GM18526 (cell line): Measurements from ENCODE around the gene FLNB.

Experiments used
- POLR2A ChIP-seq: IDR thresholded peaks from 3 replicates; pipeline ENCODE4 v1.6.1; 2011; ENCODE audit not compliant: insufficient read length; ENCODE audit errors: extremely low read depth

FLNB gene

DNA sequence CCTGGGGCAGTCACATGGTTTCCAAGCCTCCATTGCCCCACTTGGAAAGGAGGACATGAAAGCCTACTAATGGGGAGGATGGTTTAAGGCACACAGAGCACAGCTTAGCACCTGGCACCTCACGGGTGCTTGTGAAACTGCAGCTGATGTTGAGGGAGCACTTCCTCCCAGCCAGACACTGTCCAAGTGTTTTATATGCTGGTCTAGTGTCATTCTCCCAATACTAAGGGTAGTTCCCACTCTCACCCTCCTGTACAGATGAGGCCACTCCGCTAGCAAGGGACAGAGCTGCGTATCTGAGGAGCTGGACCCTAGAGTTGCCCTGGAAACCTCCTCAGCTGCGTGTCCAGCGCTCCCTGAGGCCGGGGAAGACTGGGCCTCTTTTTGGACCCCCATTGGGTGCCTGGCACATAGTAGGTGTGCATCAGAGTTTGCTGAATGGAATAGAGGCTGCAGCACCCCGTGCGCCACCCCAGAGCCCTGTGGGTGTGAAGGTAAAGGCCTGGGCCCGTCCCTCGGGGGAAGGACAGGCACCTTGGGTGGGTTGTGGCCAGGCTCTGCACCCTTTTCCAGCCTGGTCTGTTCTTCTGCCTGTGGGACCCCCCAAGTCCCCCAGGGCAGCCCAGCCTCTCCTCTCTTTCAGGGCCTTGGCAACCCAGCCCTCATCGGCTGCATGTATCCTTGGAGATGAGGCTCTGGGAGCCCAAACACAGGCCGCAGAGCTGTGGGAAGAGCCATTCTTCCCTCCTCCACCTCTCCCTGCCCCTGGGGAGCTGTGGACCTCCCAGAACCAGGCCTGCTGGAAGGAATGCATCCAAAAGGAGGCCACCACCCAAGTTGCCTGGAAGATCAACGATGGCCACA is 171.2 kb downstream of the FLNB start:
- no peak for TF ChIP-seq POLR2A

DNA sequence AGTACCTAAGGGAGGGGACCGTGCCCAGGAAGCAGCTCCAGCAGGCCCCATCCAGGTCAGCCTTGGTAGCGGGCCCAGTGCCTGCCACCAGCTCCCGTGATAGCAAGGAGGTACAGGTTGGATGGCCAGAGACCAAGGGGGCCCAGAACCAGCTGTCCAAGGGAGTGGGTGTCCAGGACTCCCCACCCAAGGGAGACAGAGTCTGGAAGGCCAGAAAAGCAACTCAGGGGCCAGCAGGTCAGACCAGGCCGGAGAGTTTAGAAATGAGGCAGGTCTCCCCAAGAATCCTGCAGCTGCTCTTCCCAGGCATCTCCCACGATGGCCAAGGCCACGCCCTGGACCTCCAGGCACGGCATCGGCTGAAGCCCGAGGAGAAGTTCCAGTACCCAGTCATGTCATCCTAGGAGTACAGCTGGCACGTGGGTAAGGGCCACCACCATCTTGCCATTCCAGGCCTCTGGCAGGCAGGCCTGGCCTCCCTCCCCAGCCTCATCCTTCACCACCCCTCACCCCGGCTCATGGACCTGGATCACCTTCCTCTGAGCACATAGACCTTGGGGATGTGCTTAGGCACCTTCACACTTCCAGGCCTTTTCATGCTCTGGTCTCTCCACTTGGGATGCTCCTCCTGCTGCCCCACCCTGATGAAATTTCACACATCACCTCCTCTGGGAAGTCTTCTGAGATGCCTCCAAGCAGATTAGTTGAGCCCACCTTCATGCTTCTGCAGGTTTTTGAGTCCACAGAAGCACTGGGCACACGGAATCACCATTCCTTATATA is 172.1 kb downstream of the FLNB start:
- no peak for TF ChIP-seq POLR2A

DNA sequence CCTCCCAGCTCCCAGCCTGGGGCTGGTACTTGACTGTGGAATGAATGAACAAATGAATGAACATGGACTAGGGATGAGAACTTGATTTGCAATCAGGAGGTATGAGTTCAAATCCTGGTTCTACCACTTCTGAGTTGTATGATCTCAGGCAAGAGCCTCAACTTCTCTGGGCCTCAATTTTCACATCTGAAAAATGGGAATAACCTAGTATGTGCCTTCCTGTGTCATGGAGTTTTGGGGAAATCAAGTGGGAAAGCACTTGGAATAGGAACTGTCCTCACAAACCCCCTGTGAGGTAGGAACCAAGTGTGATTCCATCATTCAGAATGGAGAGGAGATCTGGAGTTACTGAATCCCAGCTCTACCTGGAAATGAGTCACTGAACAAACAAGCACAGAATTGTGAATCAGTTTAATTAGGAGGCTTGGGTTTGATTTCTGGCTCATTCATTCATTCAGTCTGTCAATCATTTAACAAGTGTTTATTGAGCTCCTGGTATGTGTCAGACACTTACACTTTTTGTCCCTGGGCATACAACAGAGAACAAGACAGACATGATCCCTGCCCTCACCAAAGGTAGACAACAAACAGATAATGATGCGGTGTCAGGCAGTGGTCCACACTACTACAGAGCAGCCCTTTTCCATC is 172.8 kb downstream of the FLNB start:
- no peak for TF ChIP-seq POLR2A

DNA sequence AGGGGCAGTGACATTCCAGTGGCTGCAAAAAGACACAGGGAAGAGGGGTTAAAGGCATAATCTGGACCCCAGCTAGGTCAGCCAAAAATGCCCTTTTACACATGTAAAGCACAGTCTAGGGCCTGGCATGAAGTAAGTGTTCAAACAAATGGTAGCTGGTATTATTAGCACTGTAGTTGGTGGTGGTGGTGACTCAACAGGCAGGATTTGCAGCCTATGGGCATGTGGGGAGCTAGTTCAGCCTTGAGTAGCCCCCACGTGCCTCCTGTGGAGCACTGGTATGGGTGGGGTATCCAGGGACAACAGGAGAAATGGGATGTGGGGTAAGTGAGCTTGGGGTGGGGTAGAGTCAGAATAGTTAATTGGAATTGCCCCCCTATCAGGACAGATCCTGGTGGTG is 175.0 kb downstream of the FLNB start:
- no peak for TF ChIP-seq POLR2A

DNA sequence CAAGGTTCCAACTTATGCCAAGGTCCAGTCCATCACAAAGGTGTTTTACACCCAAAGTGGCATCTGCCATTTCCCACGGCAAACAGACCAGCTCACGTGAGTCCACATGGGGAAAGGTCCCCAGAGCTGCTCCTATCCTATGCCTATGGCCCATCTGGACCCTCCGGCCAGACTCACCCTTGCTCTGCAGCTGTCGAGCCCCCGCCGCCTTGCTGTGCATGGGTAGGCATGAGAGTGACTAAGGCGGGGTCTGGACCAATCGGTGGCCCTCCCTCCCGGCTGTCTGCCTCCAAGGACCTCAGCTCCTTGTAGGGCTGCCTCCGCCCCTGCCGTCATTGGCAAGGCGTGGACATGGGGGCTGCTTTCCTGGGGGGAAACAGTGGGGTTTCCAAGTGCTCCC is 175.7 kb downstream of the FLNB start:
- TF ChIP-seq POLR2A: no peak

DNA sequence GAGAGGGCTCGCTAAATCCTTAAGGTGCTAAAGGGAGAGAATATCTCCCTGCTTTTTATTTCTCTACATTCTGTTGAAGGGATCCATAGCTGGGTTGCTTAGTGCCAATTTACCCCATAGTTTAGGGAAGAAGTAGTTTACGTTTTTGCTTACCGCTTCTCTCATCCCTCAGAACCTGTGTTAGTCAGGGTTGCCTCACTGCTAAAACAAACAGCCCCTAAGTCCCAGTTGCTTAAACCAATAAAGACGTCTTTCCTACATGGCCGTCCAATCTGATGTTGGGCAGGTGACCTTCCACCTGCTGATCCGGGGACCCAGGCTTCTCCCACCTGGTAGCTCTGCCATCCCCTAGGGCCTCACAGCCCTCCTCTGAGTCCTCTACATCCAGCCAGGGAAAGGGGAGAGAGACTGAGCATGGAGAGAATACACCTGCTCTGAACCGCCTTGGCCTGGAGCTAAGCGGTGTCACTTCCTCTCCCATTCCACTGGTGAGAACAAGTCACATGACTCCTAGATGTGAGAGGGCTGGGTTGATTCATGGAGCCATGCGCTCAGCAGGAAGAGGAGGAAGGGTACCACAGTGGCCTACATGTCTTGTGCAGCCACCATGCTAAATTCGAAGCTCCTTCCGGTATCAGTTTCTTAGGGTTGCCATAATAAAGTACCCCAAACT is 176.2 kb downstream of the FLNB start:
- TF ChIP-seq POLR2A: no peak

DNA sequence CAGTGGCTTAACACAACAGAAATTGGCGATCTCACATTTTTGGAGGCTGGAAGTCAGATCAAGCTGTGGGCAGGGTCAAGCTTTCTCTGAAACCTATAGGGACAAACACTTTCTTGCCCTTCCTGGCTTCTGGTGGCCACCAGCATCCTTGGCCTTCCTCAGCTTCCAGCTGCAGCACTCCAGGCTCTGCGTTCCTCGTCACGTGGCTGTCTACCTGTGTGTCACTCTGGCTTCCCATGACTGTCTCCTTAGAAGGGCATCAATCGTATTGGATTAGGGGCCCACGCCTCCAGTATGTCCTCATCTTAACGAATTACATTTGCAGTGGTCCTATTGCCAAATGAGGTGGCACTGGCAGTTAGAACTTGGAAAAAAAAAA is 176.7 kb downstream of the FLNB start:
- TF ChIP-seq POLR2A: no peak

DNA sequence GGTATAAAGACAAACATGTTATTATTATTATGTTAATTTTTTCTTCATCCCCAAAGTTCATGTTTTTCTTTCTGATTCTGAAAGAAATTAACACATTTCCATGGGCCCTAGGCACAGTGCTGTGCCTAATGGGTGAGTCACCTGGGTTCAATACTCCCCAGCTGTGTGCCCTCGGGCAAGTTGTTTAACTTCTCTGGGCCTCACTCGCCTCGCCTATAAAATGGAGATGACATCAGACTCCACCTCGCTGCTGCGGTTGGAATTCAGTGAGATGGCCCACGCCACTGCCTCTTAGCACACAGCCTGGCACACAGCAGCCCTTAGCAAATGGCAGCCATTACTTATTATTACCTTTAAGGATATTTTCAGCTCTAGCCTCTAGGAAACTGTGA is 179.9 kb downstream of the FLNB start:
- no peak for TF ChIP-seq POLR2A

DNA sequence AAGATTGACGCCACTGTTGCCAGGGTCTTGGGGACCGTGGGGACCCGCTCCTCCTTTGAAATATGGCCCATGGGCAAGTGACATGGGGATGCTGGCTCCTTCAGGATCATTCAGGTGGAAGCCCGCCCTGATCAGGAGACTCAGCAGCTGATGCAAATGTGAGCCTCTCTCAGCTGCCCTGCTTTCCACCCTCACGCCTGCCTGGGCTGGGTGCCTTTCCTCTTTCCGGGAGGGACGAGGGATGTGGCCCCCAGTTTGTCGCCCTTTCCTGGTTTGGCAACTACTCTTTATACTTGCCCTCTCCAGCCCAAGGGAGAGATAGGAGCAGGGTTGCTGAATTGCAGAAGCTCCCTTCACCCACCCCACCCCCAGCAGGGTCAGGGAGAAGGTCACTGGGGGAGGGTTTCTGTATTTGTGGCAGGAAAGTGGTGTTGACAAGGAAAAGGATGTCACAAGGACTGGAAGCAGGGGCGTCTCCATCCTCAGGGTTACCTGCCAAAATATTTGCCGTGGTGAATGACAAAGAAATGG is 180.8 kb downstream of the FLNB start:
- TF ChIP-seq POLR2A: no peak

DNA sequence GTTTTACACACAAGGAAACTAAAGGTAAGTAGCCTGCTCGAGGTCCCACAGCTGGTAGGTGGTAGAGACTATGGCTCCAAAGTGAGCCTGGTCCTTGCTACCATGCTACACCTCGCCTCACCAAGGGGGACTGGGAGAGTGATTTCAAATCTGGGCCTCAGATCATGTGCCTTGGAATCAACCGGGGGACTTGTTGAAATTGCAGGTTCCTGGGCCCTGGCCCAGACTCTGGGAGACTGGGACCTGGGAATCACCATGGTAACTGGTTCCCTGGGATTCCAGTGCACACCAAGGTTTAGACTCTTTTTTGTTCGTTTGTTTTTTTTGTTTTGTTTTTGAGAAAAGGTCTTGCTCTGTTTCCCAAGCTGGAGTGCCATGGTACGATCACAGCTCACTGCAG is 181.5 kb downstream of the FLNB start:
- TF ChIP-seq POLR2A: no peak

DNA sequence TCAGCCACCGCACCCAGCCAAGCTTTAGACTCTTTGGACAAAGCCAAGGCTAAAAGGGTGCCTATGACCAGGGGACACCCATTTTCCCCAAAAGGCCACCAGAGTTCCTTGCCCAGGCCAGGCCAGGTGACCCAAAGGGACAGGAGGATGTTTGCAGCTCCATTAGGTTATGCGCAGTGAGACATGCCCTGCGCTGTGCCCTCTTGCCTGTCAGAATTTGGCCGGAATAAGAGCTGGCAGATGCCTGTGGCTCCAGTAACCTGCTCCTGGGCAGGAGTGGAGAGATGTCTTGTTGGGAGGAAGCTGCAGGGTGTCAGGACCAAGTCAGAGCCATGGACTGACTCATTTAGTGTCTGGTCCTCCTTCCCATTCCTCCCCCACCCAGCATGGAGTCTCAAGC is 182.1 kb downstream of the FLNB start:
- no peak for TF ChIP-seq POLR2A

DNA sequence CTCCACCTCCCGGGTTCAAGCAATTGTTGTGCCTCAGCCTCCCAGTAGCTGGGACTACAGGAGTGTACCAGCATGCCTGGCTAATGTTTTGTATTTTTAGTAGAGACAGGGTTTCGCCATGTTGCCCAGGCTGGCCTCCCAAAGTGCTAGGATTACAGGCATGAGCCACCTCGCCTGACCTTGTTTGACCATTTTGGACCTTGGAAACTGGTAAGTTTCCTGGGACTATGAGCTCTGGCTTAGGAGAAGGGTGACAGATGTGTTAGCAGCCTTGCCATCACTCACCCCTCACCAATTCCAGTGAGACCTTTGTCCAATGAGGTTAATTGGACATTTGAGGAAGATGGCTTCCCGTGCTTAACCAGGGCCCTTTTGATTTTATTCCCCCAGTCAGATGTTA is 182.7 kb downstream of the FLNB start:
- TF ChIP-seq POLR2A: no peak

DNA sequence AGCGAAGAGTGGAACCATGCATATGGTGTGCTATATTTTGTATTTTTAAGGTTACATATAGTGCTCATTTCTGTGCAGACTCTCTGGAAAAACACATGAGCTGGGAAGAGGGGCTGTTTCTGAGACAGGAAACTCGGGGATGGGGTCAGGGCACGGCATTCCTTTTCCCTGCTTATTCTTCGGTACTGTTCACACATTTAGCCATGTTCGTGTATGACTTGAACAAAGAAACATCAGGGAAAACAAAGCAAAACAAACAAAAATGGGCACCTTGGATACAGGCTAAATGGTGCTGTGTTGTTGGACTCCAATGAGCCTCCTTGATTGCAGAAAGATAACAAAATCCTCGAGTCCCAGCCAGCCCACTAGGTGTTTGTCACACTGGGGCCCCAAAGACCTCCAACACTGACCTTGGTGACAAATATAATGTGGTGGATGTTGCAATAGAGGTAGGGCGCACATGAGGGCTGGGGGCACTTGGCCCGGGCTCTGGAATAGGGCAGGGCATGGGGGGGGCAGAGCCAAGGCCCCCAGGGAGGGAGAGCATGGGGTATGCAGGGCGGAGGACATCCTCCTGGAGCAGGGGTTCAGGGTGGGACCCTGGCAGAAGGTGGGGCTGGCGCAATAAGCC is 183.3 kb downstream of the FLNB start:
- no peak for TF ChIP-seq POLR2A

DNA sequence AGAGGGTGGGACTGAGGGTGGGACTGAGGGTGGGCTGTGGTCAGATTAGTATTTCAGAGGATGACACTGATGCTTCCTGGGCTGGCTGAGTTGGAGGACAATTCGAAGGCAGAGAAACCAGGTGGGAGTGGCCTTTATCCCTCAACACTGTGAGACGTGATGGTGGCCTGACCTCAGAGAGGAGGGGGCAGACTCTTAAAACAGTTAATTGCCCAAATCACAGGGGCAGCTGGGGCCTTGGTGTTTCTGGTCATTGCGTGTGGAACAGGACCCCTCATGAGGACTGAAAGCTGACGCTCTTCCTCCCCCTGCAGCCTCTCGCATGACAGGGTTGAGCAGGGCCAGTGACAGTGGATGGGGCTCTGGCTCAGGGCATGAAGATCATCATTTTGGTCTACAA is 183.8 kb downstream of the FLNB start:
- TF ChIP-seq POLR2A: no peak
